ENCODE data around the gene PTHLH.

PTHLH gene

DNA sequence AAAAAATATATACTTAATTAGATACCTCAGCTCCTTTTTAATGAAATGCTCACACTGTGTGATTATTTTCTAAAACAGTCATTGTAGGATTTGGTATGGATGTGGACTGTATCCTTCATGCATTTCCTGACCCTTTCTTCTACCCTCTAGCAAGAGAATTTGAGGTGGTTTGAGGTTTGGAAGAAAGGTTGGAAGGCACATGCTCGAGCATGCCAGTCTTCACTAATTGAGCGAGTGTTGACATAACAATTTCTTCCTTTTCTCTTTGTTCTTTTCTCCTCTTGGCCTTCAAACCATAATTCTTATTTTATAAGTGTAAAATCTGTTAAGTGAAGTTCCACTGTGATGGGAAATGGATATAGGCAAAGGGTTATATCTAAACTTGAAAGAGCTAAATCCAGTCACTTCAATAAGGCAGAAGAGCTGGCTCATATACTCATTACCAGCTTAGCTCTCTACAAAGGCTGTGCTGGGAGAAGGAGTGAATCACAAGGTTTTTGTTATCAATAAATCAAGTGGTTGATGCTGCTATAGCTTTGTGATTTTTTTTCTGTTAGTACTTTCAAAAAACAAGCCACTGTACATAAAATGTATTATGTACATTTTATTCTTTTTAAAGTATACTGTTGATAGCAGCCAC lies 16.2 kb upstream of the PTHLH start:
- DNase-seq (ENCODE audit: low read depth) = no peak
- TF ChIP-seq, protein P1, sequence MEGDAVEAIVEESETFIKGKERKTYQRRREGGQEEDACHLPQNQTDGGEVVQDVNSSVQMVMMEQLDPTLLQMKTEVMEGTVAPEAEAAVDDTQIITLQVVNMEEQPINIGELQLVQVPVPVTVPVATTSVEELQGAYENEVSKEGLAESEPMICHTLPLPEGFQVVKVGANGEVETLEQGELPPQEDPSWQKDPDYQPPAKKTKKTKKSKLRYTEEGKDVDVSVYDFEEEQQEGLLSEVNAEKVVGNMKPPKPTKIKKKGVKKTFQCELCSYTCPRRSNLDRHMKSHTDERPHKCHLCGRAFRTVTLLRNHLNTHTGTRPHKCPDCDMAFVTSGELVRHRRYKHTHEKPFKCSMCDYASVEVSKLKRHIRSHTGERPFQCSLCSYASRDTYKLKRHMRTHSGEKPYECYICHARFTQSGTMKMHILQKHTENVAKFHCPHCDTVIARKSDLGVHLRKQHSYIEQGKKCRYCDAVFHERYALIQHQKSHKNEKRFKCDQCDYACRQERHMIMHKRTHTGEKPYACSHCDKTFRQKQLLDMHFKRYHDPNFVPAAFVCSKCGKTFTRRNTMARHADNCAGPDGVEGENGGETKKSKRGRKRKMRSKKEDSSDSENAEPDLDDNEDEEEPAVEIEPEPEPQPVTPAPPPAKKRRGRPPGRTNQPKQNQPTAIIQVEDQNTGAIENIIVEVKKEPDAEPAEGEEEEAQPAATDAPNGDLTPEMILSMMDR (conservative IDR thresholded peaks at IDR 0.05; ENCODE audit: low read depth, low read length) = no peak

DNA sequence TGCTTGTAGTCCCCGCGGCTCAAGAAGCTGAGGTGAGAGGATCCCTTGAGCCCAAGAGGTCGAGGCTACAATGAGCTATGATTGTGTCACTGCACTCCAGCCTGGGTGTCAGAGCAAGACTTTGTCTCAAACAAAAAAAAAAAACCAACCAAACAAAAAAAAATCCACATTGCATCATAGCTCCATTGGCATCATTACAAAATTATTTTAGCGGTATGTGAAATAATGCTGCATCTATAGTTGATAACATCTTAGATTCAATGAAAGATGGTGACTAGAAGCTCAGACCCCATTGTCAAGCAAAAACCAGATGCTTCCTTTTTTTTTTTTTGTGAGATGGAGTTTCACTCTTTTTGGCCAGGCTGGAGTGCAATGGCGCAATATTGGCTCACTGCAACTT lies 14.8 kb upstream of the PTHLH start:
- H3K4me3 ChIP-seq (ENCODE audit: low read length) = no peak overlapping the region
- no peak for DNase-seq (ENCODE audit: low read depth)
- TF ChIP-seq, protein P1 (conservative IDR thresholded peaks at IDR 0.05; ENCODE audit: low read depth, low read length) = no peak

More for the DNA sequence above, 16.2 kb upstream of the PTHLH start:
- no peak overlapping the region for H3K4me3 ChIP-seq (ENCODE audit: low read length)

DNA sequence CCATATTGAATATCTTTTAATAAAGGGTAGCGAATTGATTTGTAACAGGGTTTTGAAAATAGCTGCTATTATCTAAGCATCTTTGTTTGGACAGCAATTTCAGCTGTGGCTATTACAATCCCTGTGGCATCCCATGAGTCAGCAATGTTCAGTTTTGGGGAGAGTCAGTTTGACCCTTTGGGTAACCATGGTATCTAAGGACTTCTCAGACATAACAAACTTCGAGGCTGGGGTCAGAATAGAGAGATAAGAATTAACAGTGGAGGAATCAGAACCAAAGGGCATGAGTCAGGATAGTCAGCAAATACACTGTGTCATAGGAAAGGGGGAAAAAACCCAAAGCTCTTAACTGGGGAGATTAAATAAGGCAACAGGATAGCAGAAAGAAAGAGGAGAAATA lies 11.7 kb upstream of the PTHLH start:
- TF ChIP-seq, protein P1 (conservative IDR thresholded peaks at IDR 0.05; ENCODE audit: low read depth, low read length) = no peak
- no peak overlapping the region for H3K4me3 ChIP-seq (ENCODE audit: low read length)
- no peak for DNase-seq (ENCODE audit: low read depth)

DNA sequence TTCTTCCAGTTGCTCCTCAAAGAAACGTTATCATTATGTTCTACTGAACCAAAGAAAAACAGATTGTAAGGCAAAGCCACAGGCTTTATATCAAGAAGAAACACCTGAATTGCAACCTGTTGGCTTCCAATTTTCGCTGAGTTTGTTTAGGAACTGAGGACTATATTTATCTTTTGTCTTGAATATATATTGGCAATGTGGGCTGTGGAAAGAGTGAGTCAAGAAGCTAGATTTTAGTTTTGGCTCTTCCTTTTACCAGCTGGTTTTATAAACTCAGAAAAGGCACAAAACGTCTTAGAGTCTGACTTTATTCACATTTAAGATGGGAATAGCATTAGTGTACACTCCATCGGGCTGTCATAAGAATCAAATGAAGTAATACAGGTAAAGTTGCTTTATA lies 10.4 kb upstream of the PTHLH start:
- TF ChIP-seq, protein P1 (conservative IDR thresholded peaks at IDR 0.05; ENCODE audit: low read depth, low read length) = no peak
- H3K4me3 ChIP-seq (ENCODE audit: low read length) = no peak overlapping the region
- DNase-seq (ENCODE audit: low read depth) = no peak

DNA sequence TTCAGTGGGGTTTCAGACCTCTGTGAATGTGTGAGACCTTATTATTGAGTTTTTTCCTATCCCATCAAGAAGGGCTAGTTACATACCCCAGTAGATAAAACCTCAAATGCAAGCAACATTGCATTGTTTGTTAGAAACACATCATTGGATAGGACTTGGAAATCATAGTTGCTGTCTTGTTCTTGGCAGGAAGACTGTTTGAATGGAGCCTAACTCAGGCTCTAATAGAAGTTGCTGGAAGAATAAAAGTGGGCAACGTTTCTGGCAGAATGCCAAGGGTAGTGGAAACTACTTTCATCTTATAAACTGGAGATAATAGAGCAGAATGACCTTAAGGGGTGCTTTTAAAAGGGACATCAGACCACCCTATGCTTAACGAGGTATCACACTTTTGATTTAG lies 9.9 kb upstream of the PTHLH start:
- TF ChIP-seq, protein P1 (conservative IDR thresholded peaks at IDR 0.05; ENCODE audit: low read depth, low read length) = no peak
- no peak overlapping the region for H3K4me3 ChIP-seq (ENCODE audit: low read length)
- DNase-seq (ENCODE audit: low read depth) = no peak

DNA sequence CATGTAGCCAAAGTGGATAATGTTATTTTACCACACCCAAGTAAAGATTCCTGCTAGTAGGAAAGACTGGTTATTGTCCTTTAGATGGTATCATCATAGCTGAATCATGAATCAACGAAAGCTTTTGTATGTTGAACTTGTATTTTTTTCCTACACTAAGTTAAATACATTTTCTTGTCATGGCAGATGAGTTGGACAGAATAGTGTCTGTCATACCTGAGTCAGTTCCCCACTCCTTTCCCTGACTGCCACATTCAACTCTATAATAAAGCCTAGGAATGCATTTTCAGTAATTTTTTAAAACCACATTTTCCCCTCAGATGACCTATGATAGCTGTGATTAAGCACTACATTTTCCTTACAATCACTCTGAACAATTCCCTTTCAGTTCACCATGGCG lies 9.3 kb upstream of the PTHLH start:
- TF ChIP-seq, protein P1 (conservative IDR thresholded peaks at IDR 0.05; ENCODE audit: low read depth, low read length) = no peak
- DNase-seq (ENCODE audit: low read depth) = no peak
- no peak overlapping the region for H3K4me3 ChIP-seq (ENCODE audit: low read length)

DNA sequence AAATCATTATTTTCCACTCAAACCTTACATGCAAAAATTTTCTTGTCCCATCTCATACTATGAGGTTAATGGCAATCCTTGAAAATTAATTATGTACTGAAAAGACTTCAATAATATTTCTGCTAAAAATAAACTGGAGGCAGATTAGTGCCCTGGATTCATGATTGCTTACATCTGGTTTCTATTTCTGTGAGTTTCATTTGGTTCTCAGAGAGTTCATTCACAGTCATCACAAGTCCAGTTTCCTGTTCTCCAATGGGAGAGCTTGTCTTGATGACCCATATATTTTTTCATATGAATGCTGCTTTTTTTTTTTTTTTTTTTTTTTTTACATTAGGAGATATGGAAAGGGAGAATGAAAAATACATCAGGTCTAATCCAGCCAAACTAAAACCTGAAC lies 6.6 kb upstream of the PTHLH start:
- no peak overlapping the region for H3K4me3 ChIP-seq (ENCODE audit: low read length)
- no peak for DNase-seq (ENCODE audit: low read depth)
- TF ChIP-seq, protein P1 (conservative IDR thresholded peaks at IDR 0.05; ENCODE audit: low read depth, low read length) = no peak
